Measurements from ENCODE around the gene GSC2. TPM values are rescaled to one million over a fixed set of nuclear protein-coding genes. Genes with fewer than 3 reads are reported as not detected.

Gene GSC2
- total RNA-seq, 2 experiments from 2014 or later: not detected

- peaks cover 5% of the 10 kb centered on the region for H3K36me3 Mint-ChIP-seq (ENCODE audit: low read depth)
- ATAC-seq (peak; percentile 88), DNase-seq (peak; percentile 73)
- H3K4me3 Mint-ChIP-seq: peak overlapping the region; percentile 38
- no peaks in the 10 kb centered on the region for H3K9me3 Mint-ChIP-seq
- H3K27ac Mint-ChIP-seq: peak overlapping the region; percentile 65
- ChIA-PET CTCF (interaction anchor here (1.1 to 2.1 kb wide), 3 partner anchors 9 to 70 kb away, joined by 5 to 8 read pairs (median 6); partner anchors contain the start of gene ESS2), POLR2A (interaction anchor here (1.2 to 2.7 kb wide), 3 partner anchors 9 to 15 kb away, joined by 3 to 17 read pairs (median 4); partner anchors contain the start of gene DGCR2)
- no peaks in the 10 kb centered on the region for H3K27me3 Mint-ChIP-seq
- no peak for TF ChIP-seq CTCF (IDR thresholded peaks at IDR 0.05)
- intact Hi-C loops (cut with micrococcal nuclease): no loop called here
- H3K4me1 Mint-ChIP-seq (ENCODE audit: low read depth): peaks cover 62% of the 10 kb centered on the region
These were observed 40.7 kb downstream of the GSC2 start for GRCh38 chr22:19109198-19110063.

DNA sequence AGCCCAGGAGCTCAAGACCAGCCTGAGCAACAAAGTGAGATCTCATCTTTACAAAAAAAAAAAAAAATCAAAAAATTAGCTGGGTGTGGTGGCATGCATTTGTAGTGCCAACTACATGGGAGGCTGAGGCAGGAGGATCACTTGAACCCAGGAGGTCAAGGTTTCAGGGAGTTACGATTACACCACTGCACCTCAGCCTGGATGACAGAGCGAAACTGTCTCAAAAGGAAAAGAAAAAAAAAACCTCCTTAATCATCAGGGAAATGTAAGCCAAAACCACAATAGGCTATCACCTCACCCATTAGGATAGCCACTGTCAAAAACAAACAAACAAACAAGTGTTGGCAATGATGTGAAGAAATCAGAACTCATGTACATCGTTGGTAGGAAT is 41.3 kb downstream of the GSC2 start:
- Mint-ChIP-seq H3K4me1 (ENCODE audit: low read depth) (peaks cover 66% of the 10 kb centered on the region), H3K4me3 (no peak overlapping the region), H3K36me3 (ENCODE audit: low read depth) (peaks cover 5% of the 10 kb centered on the region), H3K27ac (peak overlapping the region; percentile 65), H3K9me3 (no peaks in the 10 kb centered on the region), H3K27me3 (no peaks in the 10 kb centered on the region)
- no peak for TF ChIP-seq CTCF (IDR thresholded peaks at IDR 0.05)
- intact Hi-C loops (cut with micrococcal nuclease): no loop called here
- ChIA-PET CTCF (interaction anchor here (1.0 to 2.1 kb wide), 2 partner anchors 35 to 71 kb away, joined by 3 to 6 read pairs; no protein-coding TSS in a partner anchor), POLR2A (no interaction called here)
- DNase-seq (no peak), ATAC-seq (no peak)

GRCh38 chr22:19107730-19108074 is 42.4 kb downstream of the GSC2 start:
- Mint-ChIP-seq H3K4me3 (no peak overlapping the region), H3K9me3 (no peaks in the 10 kb centered on the region), H3K4me1 (ENCODE audit: low read depth) (peaks cover 66% of the 10 kb centered on the region), H3K27ac (peak overlapping the region; percentile 8), H3K36me3 (ENCODE audit: low read depth) (peaks cover 3% of the 10 kb centered on the region), H3K27me3 (no peaks in the 10 kb centered on the region)
- POLR2A ChIA-PET: interaction anchor here (0.9 kb wide), 1 partner anchor 10 kb away, joined by 5 read pairs; no protein-coding TSS in a partner anchor
- intact Hi-C loops (cut with micrococcal nuclease): no loop called here
- CTCF ChIA-PET: interaction anchor here (1.0 to 2.1 kb wide), 2 partner anchors 34 to 72 kb away, joined by 3 to 6 read pairs; no protein-coding TSS in a partner anchor
- TF ChIP-seq CTCF (IDR thresholded peaks at IDR 0.05): no peak
- no peak for DNase-seq
- no peak for ATAC-seq

DNA sequence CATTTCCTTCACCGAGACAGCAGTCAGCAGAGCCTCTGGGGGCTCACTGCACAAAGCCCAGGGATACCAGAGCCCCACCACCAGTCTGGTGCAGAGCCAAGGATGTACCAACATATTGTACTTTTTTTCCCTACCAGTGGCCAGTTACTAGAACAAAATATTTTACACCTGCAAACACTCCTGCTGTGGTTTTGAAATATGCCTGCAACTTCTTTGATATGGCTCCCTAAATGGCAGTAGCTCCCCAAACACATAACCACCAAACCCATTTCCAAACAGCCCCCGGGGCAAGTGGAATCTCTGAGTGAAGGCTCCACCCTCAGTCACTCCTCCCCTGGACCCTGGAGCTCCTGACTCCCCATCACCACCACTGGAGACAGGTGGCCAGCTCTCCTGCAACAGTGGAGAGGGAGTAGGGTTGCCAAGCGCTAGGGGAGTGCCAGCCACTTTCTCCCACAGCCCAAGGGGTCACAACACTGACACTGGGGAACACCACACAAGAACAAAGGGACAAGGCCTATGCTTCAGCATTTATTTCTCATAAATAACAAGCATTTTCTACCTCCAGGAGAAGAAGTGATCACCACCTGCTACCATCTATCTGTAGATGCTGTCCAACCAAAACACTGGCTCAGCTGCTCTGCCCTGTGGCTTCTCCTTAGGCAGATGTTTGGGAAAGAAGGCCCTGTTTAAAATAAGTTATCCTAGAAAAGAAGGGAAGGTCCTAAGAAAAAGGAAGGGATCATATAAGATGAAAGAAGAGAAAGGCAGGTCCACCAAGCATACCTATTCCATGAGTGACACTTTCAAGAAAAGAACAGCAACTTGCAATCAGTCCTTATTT is 43.0 kb downstream of the GSC2 start:
- Mint-ChIP-seq H3K4me3 (no peak overlapping the region), H3K36me3 (ENCODE audit: low read depth) (peaks cover 2% of the 10 kb centered on the region), H3K4me1 (ENCODE audit: low read depth) (peaks cover 63% of the 10 kb centered on the region), H3K27ac (peak overlapping the region; percentile 47), H3K27me3 (no peaks in the 10 kb centered on the region), H3K9me3 (no peaks in the 10 kb centered on the region)
- POLR2A ChIA-PET: interaction anchor here (0.9 kb wide), 1 partner anchor 9 kb away, joined by 5 read pairs; no protein-coding TSS in a partner anchor
- DNase-seq: no peak
- ATAC-seq: no peak
- TF ChIP-seq CTCF (IDR thresholded peaks at IDR 0.05): no peak
- intact Hi-C loops (cut with micrococcal nuclease): no loop called here
- CTCF ChIA-PET: interaction anchor here (0.8 to 2.1 kb wide), 5 partner anchors 11 to 738 kb away, joined by 3 to 6 read pairs (median 4); partner anchors contain the start of genes DGCR2 and ESS2

Measured in activated CD8-positive, alpha-beta T cell treated with anti-CD3 and anti-CD28 coated beads for 36 hours (primary cell).